Measurements from ENCODE around the gene DIPK1A. TPM values are rescaled to one million over a fixed set of nuclear protein-coding genes. Genes with fewer than 3 reads are reported as not detected.

DIPK1A gene
- total and polyA plus RNA-seq, 2 donors (not counting 1 experiment from before 2014, with no cell fraction given): 19.7 to 85.7 TPM

DNA sequence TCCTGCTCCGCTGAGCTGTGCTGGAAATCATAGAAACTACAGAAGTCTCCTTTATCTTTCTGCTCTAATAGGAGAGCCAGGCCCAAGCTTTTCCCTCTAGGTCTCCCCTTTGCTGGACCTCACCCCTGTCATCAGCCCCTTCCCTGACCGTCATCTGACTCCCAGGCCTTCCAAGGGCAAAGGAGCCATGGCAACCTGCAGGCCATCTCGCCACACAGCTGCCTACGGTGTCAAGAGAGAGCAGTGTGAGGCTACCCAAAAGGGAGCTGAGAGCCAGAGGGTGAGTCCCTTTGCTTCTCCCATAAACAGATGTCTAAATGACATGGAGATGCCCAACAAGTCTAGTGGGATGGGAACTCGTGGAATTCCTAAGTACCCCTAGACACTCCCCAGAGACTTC is 37.6 kb upstream of the DIPK1A start:
- Histone ChIP-seq H3K27ac (ENCODE audit: insufficient read depth, low read length) (no peak overlapping the region), H3K27me3 (ENCODE audit: control insufficient read depth, insufficient read depth, low read length) (peaks cover 15% of the 10 kb centered on the region), H3K9me3 (ENCODE audit: control insufficient read depth, insufficient read depth, low read depth, low read length) (no peaks in the 10 kb centered on the region), H3K36me3 (ENCODE audit: control insufficient read depth, insufficient read depth, low read length) (no peaks in the 10 kb centered on the region), H3K9ac (ENCODE audit: insufficient read depth, low read length) (no peak overlapping the region), H4K20me1 (ENCODE audit: control insufficient read depth, extremely low read depth, insufficient read depth, low read length) (peaks cover 3% of the 10 kb centered on the region), H3K4me3 (replicated peaks in 1 of 4; ENCODE audit: control extremely low read depth in 1 of 4, insufficient read depth in 1 of 4, low read depth in 3 of 4, low read length in 4 of 4) (no peak overlapping the region), H3K4me2 (ENCODE audit: extremely low read depth, insufficient read depth, low read length) (no peak overlapping the region), H3K79me2 (ENCODE audit: control insufficient read depth, insufficient read depth, low read length) (no peaks in the 10 kb centered on the region), H3K4me1 (ENCODE audit: control insufficient read depth, extremely low read depth, insufficient read depth, low read length) (no peaks in the 10 kb centered on the region), H2AFZ (ENCODE audit: low read length) (no peak overlapping the region)
- TF ChIP-seq EZH2 (IDR thresholded peaks at IDR 0.05; ENCODE audit: low read length, missing control alignments): no peak
- TF ChIP-seq CTCF (conservative IDR thresholded peaks at IDR 0.05 in 1 of 2, IDR thresholded peaks at IDR 0.05 in 1 of 2; ENCODE audit: low read depth in 1 of 2, low read length in 2 of 2): no peak
- no peak for DNase-seq (ENCODE audit: low read depth in 2 of 2)

- no peaks in the 10 kb centered on the region for H3K9me3 ChIP-seq (ENCODE audit: control insufficient read depth, insufficient read depth, low read depth, low read length)
- H3K79me2 ChIP-seq (ENCODE audit: control insufficient read depth, insufficient read depth, low read length): no peaks in the 10 kb centered on the region
- no peak for DNase-seq (ENCODE audit: low read depth in 2 of 2)
- H3K4me2 ChIP-seq (ENCODE audit: extremely low read depth, insufficient read depth, low read length): no peak overlapping the region
- no peaks in the 10 kb centered on the region for H3K36me3 ChIP-seq (ENCODE audit: control insufficient read depth, insufficient read depth, low read length)
- H3K27me3 ChIP-seq (ENCODE audit: control insufficient read depth, insufficient read depth, low read length): peaks cover 5% of the 10 kb centered on the region
- no peaks in the 10 kb centered on the region for H3K4me1 ChIP-seq (ENCODE audit: control insufficient read depth, extremely low read depth, insufficient read depth, low read length)
- H4K20me1 ChIP-seq (ENCODE audit: control insufficient read depth, extremely low read depth, insufficient read depth, low read length): peaks cover 3% of the 10 kb centered on the region
- TF ChIP-seq CTCF (conservative IDR thresholded peaks at IDR 0.05 in 1 of 2, IDR thresholded peaks at IDR 0.05 in 1 of 2; ENCODE audit: low read depth in 1 of 2, low read length in 2 of 2): no peak
- no peak for TF ChIP-seq EZH2 (IDR thresholded peaks at IDR 0.05; ENCODE audit: low read length, missing control alignments)
- H3K27ac ChIP-seq (ENCODE audit: insufficient read depth, low read length): no peak overlapping the region
- no peak overlapping the region for H3K9ac ChIP-seq (ENCODE audit: insufficient read depth, low read length)
- no peak overlapping the region for H3K4me3 ChIP-seq (replicated peaks in 1 of 4; ENCODE audit: control extremely low read depth in 1 of 4, insufficient read depth in 1 of 4, low read depth in 3 of 4, low read length in 4 of 4)
- H2AFZ ChIP-seq (ENCODE audit: low read length): no peak overlapping the region
Observed at GRCh38 chr1:92995441-92996430, 34.5 kb upstream of the DIPK1A start.

DNA sequence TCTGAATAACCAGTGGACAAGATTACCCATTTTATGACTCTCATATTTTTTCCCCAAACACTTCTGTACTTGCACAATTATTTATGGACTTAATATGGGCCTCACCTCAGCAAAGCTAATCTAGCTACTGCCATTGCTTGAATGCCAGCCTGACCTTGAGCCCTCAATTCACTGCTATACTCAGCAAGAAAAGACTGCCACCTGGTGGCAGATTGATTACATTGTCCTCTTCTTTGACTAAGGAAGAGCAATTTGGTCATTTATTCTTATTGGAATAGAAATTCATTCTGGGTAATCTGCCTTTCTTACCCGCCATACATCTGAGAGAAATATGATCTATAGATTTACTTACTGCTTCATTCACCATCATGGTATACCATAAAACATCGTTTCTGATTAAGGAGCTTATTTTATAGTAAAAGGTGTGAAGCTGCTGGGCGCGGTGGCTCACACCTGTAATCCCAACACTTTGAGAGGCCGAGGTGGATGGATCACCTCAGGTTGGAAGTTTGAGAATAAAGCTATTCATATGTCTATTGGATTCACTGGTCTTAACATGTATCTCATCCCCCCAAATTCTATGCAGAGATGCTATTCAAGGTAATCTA is 32.9 kb upstream of the DIPK1A start:
- Histone ChIP-seq H3K9ac (ENCODE audit: insufficient read depth, low read length) (no peak overlapping the region), H3K4me3 (replicated peaks in 1 of 4; ENCODE audit: control extremely low read depth in 1 of 4, insufficient read depth in 1 of 4, low read depth in 3 of 4, low read length in 4 of 4) (no peak overlapping the region), H3K27me3 (ENCODE audit: control insufficient read depth, insufficient read depth, low read length) (peaks cover 2% of the 10 kb centered on the region), H3K4me1 (ENCODE audit: control insufficient read depth, extremely low read depth, insufficient read depth, low read length) (no peaks in the 10 kb centered on the region), H3K27ac (ENCODE audit: insufficient read depth, low read length) (no peak overlapping the region), H3K79me2 (ENCODE audit: control insufficient read depth, insufficient read depth, low read length) (no peaks in the 10 kb centered on the region), H3K9me3 (ENCODE audit: control insufficient read depth, insufficient read depth, low read depth, low read length) (no peaks in the 10 kb centered on the region), H3K4me2 (ENCODE audit: extremely low read depth, insufficient read depth, low read length) (no peak overlapping the region), H3K36me3 (ENCODE audit: control insufficient read depth, insufficient read depth, low read length) (no peaks in the 10 kb centered on the region), H2AFZ (ENCODE audit: low read length) (no peak overlapping the region), H4K20me1 (ENCODE audit: control insufficient read depth, extremely low read depth, insufficient read depth, low read length) (no peaks in the 10 kb centered on the region)
- TF ChIP-seq EZH2 (IDR thresholded peaks at IDR 0.05; ENCODE audit: low read length, missing control alignments): no peak
- peak; percentile 64 to 66 for TF ChIP-seq CTCF (conservative IDR thresholded peaks at IDR 0.05 in 1 of 2, IDR thresholded peaks at IDR 0.05 in 1 of 2; ENCODE audit: low read depth in 1 of 2, low read length in 2 of 2)
- DNase-seq (ENCODE audit: low read depth in 2 of 2): peak; percentile 72 to 87

All from fibroblast of lung (primary cell).